CD4-positive, alpha-beta T cell treated with Interleukin-2 at 100 ng/mL for 4 hours (primary cell): Measurements from ENCODE around the gene IPO9.
"Not testable (repeated sequence)": the region's sequence is repeated elsewhere in the genome, so short reads cannot be mapped to it uniquely, and the experiment has no call there.

Experiments used
- DNase-seq: peaks from one replicate; pipeline ENCODE4 v3.0.0-alpha.2; 2020; ENCODE audit warnings: low spot score

IPO9 gene

DNA sequence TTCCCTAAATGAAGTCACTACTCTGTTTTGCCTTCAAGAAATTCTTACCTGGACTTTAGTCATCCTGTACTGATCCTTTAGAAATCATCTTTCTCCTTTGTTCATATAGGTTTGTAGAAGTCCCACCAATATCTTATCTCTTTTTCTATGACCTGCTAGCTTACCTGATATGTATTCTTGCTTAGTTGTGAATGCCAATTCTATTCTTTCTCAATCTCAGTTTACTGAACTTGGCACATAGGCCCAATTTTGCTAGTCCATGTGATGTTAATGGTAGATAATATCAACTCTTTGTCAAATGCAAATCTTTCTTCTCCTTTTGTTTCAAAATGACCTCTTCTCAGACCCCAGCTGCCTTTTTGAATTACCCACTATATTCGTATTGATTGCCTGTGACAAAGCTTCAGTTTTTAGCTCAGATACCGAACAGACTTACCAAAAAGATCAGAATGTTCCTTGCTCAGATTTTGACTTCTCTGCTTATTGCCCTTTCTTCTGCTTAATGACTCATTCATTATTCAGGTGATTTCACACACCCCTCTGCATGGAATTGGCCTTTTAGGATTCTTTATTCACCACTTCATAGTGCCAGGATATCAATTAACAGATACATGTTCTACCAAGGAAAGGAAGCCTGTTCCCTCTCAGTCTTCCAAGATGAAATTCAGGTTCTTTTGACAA is 20.6 kb downstream of the IPO9 start:
- no peak for DNase-seq

DNA sequence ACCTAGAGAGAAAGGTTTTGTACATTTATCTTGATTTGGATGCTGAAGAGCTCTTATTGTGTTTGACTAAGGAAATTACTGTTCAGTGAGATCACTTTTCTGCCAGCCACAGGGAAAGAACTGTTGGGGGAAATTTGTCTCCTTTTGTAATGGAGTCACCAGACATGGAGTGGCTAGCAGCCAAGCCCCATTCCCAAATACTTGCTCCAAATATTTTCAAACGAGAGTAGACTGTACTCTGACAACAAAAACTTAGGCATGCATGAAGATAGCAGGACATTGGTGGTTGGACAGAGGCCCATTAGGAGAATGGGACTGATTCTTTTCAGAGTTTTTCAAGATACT is 21.1 kb downstream of the IPO9 start:
- DNase-seq: no peak

DNA sequence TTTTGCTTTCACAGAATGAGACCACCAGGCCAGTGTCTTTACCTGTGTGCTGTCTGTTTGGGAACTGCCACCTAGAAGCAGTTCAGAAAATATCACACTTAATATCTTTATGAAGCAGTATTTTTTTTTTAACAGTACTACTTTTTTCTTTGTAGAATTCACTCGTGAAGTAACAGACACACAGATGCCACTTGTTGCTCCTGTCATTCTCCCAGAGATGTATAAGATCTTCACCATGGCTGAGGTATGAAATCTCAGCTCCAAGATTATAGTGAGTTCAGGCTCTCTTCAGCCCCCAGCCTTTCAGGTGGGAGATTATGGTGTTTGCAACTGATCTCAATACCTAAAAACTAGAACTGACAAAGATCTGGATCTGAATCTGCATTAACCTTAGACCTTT is 23.0 kb downstream of the IPO9 start:
- DNase-seq: no peak

GRCh38 chr1:201856722-201857121 is 27.8 kb downstream of the IPO9 start:
- DNase-seq: not testable (repeated sequence)

- no peak for DNase-seq
These were observed 30.5 kb downstream of the IPO9 start for GRCh38 chr1:201859424-201859823.

- DNase-seq: no peak
These were observed 32.5 kb downstream of the IPO9 start for GRCh38 chr1:201861448-201861847.

GRCh38 chr1:201870397-201870796 is 41.4 kb downstream of the IPO9 start:
- no peak for DNase-seq

- no peak for DNase-seq
These were observed 45.7 kb downstream of the IPO9 start for GRCh38 chr1:201874672-201875071.

DNA sequence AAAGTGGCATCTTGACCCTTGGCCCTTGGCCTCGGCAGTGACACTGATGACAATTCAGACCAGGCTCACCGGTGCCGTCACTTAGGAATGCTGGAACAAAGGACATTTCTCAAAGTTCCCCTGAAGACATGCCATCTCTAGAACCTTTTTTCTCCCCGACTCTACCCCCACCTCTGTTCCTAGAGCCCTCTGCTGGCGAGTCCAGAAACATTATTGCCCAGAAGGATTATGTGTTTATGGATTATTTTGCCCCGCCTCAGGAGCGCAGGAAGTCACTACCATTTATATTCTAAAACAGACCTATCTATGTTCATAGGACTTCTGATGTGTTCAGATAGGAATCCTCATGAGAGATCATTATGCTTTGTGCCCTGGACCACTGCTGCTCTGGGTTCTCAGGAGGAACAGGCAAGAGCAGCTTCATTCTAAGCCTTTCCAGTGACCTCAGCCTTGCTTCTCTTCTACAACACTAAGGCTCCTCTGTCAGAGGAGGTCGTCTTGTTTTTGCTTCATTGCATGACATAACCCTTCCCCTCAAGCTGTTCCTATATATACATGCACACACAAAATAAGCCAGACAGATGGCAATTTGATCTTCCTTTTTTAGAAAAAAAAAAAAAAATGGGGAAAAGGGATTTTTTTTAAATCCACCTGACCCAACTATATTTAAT is 47.3 kb downstream of the IPO9 start:
- no peak for DNase-seq

DNA sequence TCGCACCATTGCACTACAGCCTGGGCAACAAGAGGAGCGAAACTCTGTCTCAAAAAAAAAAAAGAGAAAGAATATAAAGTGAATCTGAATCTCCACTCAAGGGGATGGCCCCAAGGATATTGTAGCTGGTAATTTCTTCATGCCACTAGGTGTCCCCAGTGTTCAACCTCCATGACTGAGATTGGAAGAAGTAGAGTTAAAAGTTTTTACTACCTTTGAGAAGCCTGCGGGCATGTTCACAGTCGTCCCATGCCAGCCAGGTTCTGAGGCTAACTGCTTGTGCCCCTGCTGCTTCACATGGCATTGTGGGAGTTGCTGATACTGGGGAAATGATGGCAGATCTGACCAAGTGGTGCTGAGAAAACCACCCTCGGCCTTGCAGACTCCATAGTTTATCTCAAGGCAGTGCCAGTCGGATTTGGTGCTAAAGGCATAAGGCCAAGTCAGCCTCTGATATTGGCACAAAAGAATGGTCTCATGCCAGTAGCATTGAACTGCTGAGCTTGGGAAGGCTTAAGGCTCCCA is 49.0 kb downstream of the IPO9 start:
- DNase-seq: peak; percentile 10

DNA sequence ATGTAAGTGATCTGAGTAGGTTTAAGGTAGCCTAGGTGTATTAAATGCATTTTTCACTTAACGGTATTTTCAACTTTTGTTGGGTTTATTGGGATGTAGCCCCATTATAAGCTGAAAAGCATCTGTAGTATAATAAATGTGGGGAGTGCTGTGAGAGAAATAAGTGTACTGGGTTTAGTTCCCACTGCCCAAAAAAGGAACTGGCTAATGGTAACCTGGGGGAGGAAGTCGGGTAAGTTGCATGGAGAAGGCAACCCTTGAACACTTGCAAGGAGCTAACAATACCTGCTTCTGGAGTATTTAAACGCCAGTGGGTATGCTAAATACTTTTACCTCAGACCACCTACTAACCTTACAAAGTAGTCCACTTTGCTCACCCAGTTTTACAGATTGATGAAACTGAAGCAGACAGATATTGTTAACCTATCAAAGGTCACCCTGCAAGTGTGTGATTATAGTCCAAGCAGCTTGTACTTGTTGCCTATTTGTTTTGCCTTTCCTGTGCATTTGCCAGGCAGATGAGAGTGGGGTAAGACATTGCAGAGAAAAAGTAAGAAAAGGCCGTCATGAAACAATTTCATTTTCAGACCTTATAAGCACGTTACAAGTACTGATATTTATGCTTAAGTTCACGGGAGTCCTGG is 52.1 kb downstream of the IPO9 start:
- no peak for DNase-seq

GRCh38 chr1:201881617-201882016 is 52.7 kb downstream of the IPO9 start:
- DNase-seq: no peak

- peak; percentile 12 for DNase-seq
These were observed 53.7 kb downstream of the IPO9 start for GRCh38 chr1:201882665-201883132.

GRCh38 chr1:201883266-201883665 is 54.3 kb downstream of the IPO9 start:
- no peak for DNase-seq

GRCh38 chr1:201883786-201884185 is 54.8 kb downstream of the IPO9 start:
- DNase-seq: no peak

GRCh38 chr1:201884425-201884824 is 55.5 kb downstream of the IPO9 start:
- DNase-seq: no peak

DNA sequence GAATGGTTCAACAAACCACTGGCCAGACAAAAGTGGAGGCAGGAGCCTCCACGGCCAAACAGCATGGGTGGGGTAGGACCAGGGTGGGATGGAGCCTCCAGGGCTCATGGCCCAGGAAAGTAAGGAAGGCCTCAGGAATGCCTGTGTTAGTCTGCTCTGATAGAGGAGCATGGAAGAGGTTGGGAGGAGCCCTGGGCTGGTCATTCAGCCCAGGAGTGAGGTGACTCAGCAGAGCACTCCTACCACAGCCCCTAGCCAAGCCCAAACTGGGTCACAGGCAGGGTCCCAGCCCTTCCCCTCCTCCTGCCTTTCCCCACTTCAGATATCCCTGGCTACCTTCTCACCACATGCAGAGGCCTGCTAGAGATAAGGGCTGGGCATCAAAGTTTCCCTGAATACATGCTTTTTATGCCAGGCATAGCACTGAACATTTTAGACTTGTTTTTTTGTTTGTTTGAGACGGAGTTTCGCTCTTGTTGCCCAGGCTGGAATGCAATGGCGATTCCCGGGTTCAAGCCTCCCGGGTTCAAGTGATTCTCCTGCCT is 56.6 kb downstream of the IPO9 start:
- no peak for DNase-seq

DNA sequence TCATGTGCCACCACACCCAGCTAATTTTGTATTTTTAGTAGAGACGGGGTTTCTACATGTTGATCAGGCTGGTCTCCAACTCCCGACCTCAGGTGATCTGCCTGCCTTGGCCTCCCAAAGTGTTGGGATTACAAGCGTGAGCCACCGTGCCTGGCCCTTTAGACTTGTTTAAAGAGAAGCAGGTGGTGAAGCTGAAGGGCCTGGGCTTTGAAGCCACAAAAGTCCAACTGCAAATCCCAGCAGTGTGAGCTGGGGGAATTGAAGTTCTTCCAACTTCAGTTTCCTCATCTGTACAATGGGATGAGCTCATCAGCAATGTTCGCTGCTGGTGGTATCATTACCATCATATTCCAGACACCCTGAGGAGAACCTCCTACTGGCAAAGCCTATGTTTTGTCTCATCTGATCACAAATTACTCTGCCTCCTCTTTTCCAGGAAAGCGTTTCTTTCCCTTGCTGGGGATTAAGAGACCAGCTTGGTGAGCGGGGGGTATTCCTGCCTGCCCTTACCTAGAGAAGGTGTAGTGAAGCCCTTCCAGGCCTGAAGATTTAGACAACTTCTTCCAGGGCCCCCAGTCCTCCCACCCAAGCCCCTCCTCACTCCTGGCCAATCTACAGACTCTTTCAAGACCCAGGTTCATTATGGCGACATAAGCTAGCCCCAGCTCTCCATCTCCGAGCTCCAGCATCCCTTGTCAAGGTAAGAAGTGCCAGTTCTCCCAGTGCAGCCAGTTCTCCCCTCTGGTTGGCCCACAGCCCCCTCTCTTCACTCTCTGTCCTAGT is 57.3 kb downstream of the IPO9 start:
- DNase-seq: no peak

- no peak for DNase-seq
These were observed 58.3 kb downstream of the IPO9 start for GRCh38 chr1:201887116-201887866.

DNA sequence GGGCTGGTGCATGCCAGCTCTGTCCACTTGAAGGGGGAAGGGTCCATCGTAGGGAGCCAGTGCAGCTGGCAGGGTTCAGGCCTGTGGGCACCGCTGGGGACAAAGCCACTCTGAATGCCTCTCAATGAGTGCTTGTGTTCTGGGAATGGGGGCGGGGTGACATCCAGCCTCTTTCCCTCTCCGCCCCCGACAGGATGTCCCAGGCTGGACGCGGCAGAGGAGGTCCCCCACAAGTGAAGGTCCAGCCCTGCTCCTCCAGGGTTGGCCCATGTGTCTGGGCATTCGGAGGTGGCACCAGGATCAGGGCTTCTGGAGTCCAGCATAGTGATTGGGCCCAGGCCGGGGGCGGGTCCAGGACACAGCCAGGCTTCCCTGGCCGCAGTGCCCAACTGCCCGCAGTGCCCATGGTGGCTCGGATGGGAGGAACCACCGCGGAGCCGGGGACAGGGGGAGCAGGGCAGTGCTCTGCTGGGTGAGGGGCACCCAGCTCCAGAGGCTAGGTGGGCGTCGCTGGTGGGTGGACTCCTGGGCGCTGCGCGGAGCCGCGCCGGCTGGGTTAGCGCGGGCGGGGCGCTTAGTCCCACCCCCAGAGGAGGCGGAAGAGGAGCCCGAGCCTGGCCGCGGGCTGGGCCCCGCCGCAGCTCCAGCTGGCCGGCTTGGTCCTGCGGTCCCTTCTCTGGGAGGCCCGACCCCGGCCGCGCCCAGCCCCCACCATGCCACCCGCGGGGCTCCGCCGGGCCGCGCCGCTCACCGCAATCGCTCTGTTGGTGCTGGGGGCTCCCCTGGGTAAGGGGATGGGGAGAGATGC is 59.5 kb downstream of the IPO9 start, which contains the start of gene SHISA4:
SHISA4 (plus strand) TSS at position 617 of the 808 bp plus-strand sequence; CDS start at position 714, 97 bp downstream.
- no peak for DNase-seq
